Testis (tissue), 3 donors: ENCODE results near the gene NLGN1. TPM values are rescaled to one million over a fixed set of nuclear protein-coding genes. Genes with fewer than 3 reads are reported as not detected.

Experiments
- DNase-seq: peaks from one replicate; pipeline ENCODE4 v3.0.0-alpha.2; 2019
- H3K27ac ChIP-seq, 2 donors: fragments of 200-600 bp; sonication (generic); one replicate each; pipeline ENCODE4 v1.5.1; 2019
- H3K27me3 ChIP-seq: fragments of 200-600 bp; sonication (generic); one replicate; pipeline ENCODE4 v1.5.1; 2019
- H3K36me3 ChIP-seq: fragments of 200-600 bp; sonication (generic); one replicate; pipeline ENCODE4 v1.5.1; 2017; ENCODE audit warnings: low read depth; ENCODE audit errors: missing control alignments
- H3K4me1 ChIP-seq: fragments of 200-600 bp; sonication (generic); one replicate; pipeline ENCODE4 v1.5.1; 2019
- H3K4me3 ChIP-seq, 2 donors: fragments of 200-600 bp; sonication (generic); one replicate each; pipeline ENCODE4 v1.5.1; 2017 to 2019
- H3K9me3 ChIP-seq: fragments of 200-600 bp; sonication (generic); one replicate; pipeline ENCODE4 v1.5.1; 2017
- CTCF ChIP-seq, 3 experiments: fragments of 450-650 bp in 2 of 3; fragments of 200-600 bp in 1 of 3; sonication (generic) in 1 of 3; IDR thresholded peaks; one replicate each; pipeline ENCODE4 v1.5.1; 2016 to 2019; ENCODE audit warnings: antibody characterized with exemption in 3 of 3, mild to moderate bottlenecking in 2 of 3, moderate library complexity in 1 of 3
- POLR2A ChIP-seq: fragments of 450-650 bp; IDR thresholded peaks from one replicate; pipeline ENCODE4 v1.6.1; 2017; ENCODE audit warnings: antibody characterized with exemption, mild to moderate bottlenecking, moderate library complexity
- WGBS, 2 donors: methylation state at CpG; one replicate each; pipeline ENCODE4 v1.1.5; 2018; 5-methylcytosine and 5-hydroxymethylcytosine counted together
- intact Hi-C: fragments of 100-400 bp; cut with DNase I; formaldehyde crosslinking; loops from one replicate; pipeline ENCODE4 v1.15.1; 2023; ENCODE audit warnings: low total_unique reads
- polyA plus RNA-seq: library from polyadenylated mRNA; stranded (reverse); fragments of 350-450 nt; fragmentation: Illumina TruSeq; extraction: RNeasy Lipid Tissue Mini Kit (QIAGEN cat#74804); gene quantifications from one replicate; pipeline ENCODE4 v1.2.3, GENCODE V29; 2014; ENCODE audit warnings: low read depth, low replicate concordance; ENCODE audit not compliant: insufficient read depth
- total RNA-seq, 2 donors: library from RNA; depleted of rRNA; stranded (reverse); fragments of >200 nt; gene quantifications; one replicate each; pipeline ENCODE4 v1.2.3, GENCODE V29; 2016

Gene NLGN1
- total and polyA plus RNA-seq, 3 donors from 2014 or later: 10.6 to 19.2 (median 15.5) TPM

GRCh38 chr3:173398111-173398479, 551 bp downstream of the NLGN1 start:
- Histone ChIP-seq H3K9me3 (no peaks in the 10 kb centered on the region), H3K27ac (peak overlapping the region; percentile 28 to 88), H3K4me1 (no peaks in the 10 kb centered on the region), H3K36me3 (no peaks in the 10 kb centered on the region), H3K27me3 (no peaks in the 10 kb centered on the region), H3K4me3 (peak overlapping the region; percentile 62 to 68)
- TF ChIP-seq POLR2A (no peak), CTCF (IDR thresholded peaks at IDR 0.05) (no peak)
- intact Hi-C loops: no loop called here
- WGBS, 2 donors: 6% methylated on average over 15 of the region's 15 CpGs
- DNase-seq: no peak

GRCh38 chr3:173399044-173399443, 1.5 kb downstream of the NLGN1 start:
- no peak for DNase-seq
- Histone ChIP-seq H3K9me3 (no peaks in the 10 kb centered on the region), H3K27me3 (no peaks in the 10 kb centered on the region), H3K4me1 (no peaks in the 10 kb centered on the region), H3K36me3 (no peaks in the 10 kb centered on the region), H3K4me3 (no peak overlapping the region), H3K27ac (no peak overlapping the region)
- intact Hi-C loops: no loop called here
- TF ChIP-seq CTCF (IDR thresholded peaks at IDR 0.05) (no peak), POLR2A (no peak)
- WGBS, 2 donors: 47 to 50% methylated on average over 1 of the region's 1 CpG

- no peaks in the 10 kb centered on the region for H3K36me3 ChIP-seq
- no peak for DNase-seq
- no peaks in the 10 kb centered on the region for H3K27me3 ChIP-seq
- no peaks in the 10 kb centered on the region for H3K4me1 ChIP-seq
- H3K9me3 ChIP-seq: no peaks in the 10 kb centered on the region
- H3K4me3 ChIP-seq: no peak overlapping the region
- TF ChIP-seq CTCF (IDR thresholded peaks at IDR 0.05): no peak
- TF ChIP-seq POLR2A: no peak
- no peak overlapping the region for H3K27ac ChIP-seq
- intact Hi-C loops: no loop called here
- 77 to 78% methylated on average over 3 of the region's 3 CpGs for WGBS, 2 donors
Measured at GRCh38 chr3:173401369-173401768, 3.8 kb downstream of the NLGN1 start.

GRCh38 chr3:173402656-173403055, 5.1 kb downstream of the NLGN1 start:
- 83 to 90% methylated on average over 2 of the region's 2 CpGs for WGBS, 2 donors
- TF ChIP-seq POLR2A: no peak
- Histone ChIP-seq H3K36me3 (no peaks in the 10 kb centered on the region), H3K4me1 (no peaks in the 10 kb centered on the region), H3K9me3 (no peaks in the 10 kb centered on the region), H3K27ac (no peak overlapping the region), H3K27me3 (no peaks in the 10 kb centered on the region), H3K4me3 (no peak overlapping the region)
- DNase-seq: no peak
- intact Hi-C loops: no loop called here

DNA sequence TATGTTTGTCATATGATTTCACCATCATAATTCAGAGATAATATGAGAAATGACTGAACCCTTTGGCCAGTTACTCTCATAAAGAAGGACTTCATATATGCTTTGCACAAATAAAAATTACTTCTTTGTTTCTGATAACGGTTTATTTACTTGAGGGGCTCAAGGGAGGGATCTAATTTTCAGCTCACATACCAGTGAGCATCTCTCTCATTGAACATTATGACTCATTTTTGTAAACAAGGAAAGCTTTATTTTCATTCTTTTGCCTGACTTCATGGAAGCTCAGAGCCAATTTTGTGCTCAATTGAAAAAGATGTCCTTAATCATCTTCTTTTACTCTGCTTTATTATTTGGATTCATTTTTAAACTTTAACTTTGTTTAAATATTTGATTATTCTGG, 5.8 kb downstream of the NLGN1 start:
- Histone ChIP-seq H3K4me3 (no peak overlapping the region), H3K27ac (no peak overlapping the region), H3K36me3 (no peaks in the 10 kb centered on the region), H3K27me3 (no peaks in the 10 kb centered on the region), H3K4me1 (no peaks in the 10 kb centered on the region), H3K9me3 (no peaks in the 10 kb centered on the region)
- DNase-seq: no peak
- intact Hi-C loops: no loop called here
- no peak for TF ChIP-seq POLR2A
- no peak for TF ChIP-seq CTCF (IDR thresholded peaks at IDR 0.05)
- WGBS, 2 donors: 67 to 71% methylated on average over 1 of the region's 1 CpG
